ENCODE results near the gene ZNF557.
A peak's percentile ranks its signal among the peaks of the same experiment; 100 is the strongest.

ZNF557 gene

GRCh38 chr19:7098096-7098495 lies 28.6 kb downstream of the ZNF557 start:
- peak overlapping the region; percentile 62 for H3K4me3 ChIP-seq (ENCODE audit: low read depth, low read length)
- in situ Hi-C loops (cut with HindIII; ENCODE audit: low sequenced_read_pairs), result no loop called here
- TF ChIP-seq CTCF (IDR thresholded peaks at IDR 0.05; ENCODE audit: low read depth, low read length, missing control alignments), result no peak
- no peak for DNase-seq (ENCODE audit: low read depth)

GRCh38 chr19:7098701-7099596 lies 29.4 kb downstream of the ZNF557 start:
- peak overlapping the region; percentile 62 for H3K4me3 ChIP-seq (ENCODE audit: low read depth, low read length)
- no peak for TF ChIP-seq CTCF (IDR thresholded peaks at IDR 0.05; ENCODE audit: low read depth, low read length, missing control alignments)
- DNase-seq (ENCODE audit: low read depth), result peak; percentile 82
- in situ Hi-C loops (cut with HindIII; ENCODE audit: low sequenced_read_pairs), result no loop called here

GRCh38 chr19:7099597-7099921 lies 30.1 kb downstream of the ZNF557 start:
- DNase-seq (ENCODE audit: low read depth), result no peak
- in situ Hi-C loops (cut with HindIII; ENCODE audit: low sequenced_read_pairs), result no loop called here
- peak overlapping the region; percentile 62 for H3K4me3 ChIP-seq (ENCODE audit: low read depth, low read length)
- TF ChIP-seq CTCF (IDR thresholded peaks at IDR 0.05; ENCODE audit: low read depth, low read length, missing control alignments), result no peak

GRCh38 chr19:7101498-7102253 lies 32.2 kb downstream of the ZNF557 start:
- DNase-seq (ENCODE audit: low read depth), result no peak
- H3K4me3 ChIP-seq (ENCODE audit: low read depth, low read length), result no peak overlapping the region
- TF ChIP-seq CTCF (IDR thresholded peaks at IDR 0.05; ENCODE audit: low read depth, low read length, missing control alignments), result no peak
- in situ Hi-C loops (cut with HindIII; ENCODE audit: low sequenced_read_pairs), result no loop called here

GRCh38 chr19:7104747-7105447 lies 35.4 kb downstream of the ZNF557 start:
- no peak for DNase-seq (ENCODE audit: low read depth)
- in situ Hi-C loops (cut with HindIII; ENCODE audit: low sequenced_read_pairs), result no loop called here
- no peak for TF ChIP-seq CTCF (IDR thresholded peaks at IDR 0.05; ENCODE audit: low read depth, low read length, missing control alignments)
- H3K4me3 ChIP-seq (ENCODE audit: low read depth, low read length), result no peak overlapping the region

Measured in astrocyte of the cerebellum (primary cell).